Measurements from ENCODE around the gene FIGNL2. TPM values are rescaled to one million over a fixed set of nuclear protein-coding genes. Genes with fewer than 3 reads are reported as not detected.

FIGNL2 gene
- total and polyA plus RNA-seq, 2 of the 4 experiments (the other 2 are of a cell fraction) = under 0.01 to 0.12 TPM

DNA sequence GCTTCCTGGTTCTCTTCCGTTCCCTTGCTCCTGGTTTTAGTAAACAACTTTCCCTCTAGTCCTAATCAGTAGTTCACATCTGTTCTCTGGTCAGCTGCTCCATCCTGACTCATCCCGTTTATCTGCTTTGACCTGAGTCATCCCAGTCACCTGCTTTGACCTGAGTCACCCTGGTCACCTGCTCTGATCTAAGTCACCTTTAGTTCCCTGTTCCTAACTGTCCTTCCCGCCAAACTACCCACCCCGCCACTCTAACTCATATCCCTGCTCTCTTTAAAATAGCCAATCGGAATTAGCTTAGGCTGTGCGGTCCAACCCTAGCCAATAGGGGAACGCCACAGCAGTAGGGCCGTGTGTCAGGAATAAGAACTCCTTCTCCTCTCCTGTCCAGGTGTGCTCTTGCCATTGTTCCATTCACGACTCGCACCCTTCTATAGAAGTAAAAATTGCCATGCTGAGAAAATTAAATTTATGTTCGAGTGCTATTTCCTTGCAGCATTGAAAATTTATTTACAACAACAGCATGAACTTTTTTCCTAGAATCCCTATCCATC is 36.2 kb upstream of the FIGNL2 start:
- no peak overlapping the region for H3K4me3 ChIP-seq (ENCODE audit: insufficient read depth, low read depth, low read length)
- no peak overlapping the region for H3K23ac ChIP-seq (ENCODE audit: low read depth, low read length)
- 97% methylated on average over 6 of the region's 11 CpGs; no CpG with 5 or more reads in 1 of the 2 experiments for WGBS, 2 experiments (ENCODE audit: extremely low coverage in 2 of 2, insufficient read length in 1 of 2)
- H3K4me1 ChIP-seq (ENCODE audit: control insufficient read depth, insufficient read depth, low read length) = peaks cover 4% of the 10 kb centered on the region
- H2BK5ac ChIP-seq (ENCODE audit: low read depth, low read length, poor library complexity, severe bottlenecking) = no peak overlapping the region
- no peak overlapping the region for H4K91ac ChIP-seq (ENCODE audit: insufficient read depth, low read depth, low read length)
- no peaks in the 10 kb centered on the region for H3K36me3 ChIP-seq (ENCODE audit: control insufficient read depth, insufficient read depth, low read length)
- peak overlapping the region; percentile 87; the same call in 1 of the 2 replicates for H2AK5ac ChIP-seq (ENCODE audit: low read depth, low read length)
- H2BK15ac ChIP-seq (ENCODE audit: low read depth, low read length) = peak overlapping the region; percentile 18; the same call in 1 of the 3 replicates
- H3K9me3 ChIP-seq (ENCODE audit: control insufficient read depth, insufficient read depth, low read length) = no peaks in the 10 kb centered on the region
- ChIA-PET POLR2A (ENCODE audit: unreplicated experiment) (no interaction called here), CTCF (interaction anchor here (1.2 to 2.4 kb wide), 4 partner anchors 10 to 464 kb away, joined by 3 to 12 read pairs (median 4); no protein-coding TSS in a partner anchor)
- BruUV-seq (replicated peaks) = no TSS peak
- H3K9ac ChIP-seq (ENCODE audit: low read depth, low read length) = no peak overlapping the region
- ATAC-seq (ENCODE audit: low read depth) = no peak
- in situ Hi-C loops (cut with MboI; ENCODE audit: low sequenced_read_pairs) = no loop called here
- dilution Hi-C loops (cut with HindIII; ENCODE audit: low sequenced_read_pairs, unreplicated experiment) = no loop called here
- peak; percentile 67 for DNase-seq
- no peaks in the 10 kb centered on the region for H3K27me3 ChIP-seq (ENCODE audit: control insufficient read depth, insufficient read depth, low read length)
- peaks cover 2% of the 10 kb centered on the region; the same call in 1 of the 2 replicates for H3K9me1 ChIP-seq (ENCODE audit: insufficient read depth, low read length)
- H3K4ac ChIP-seq (ENCODE audit: low read depth, low read length) = peak overlapping the region; percentile 46; the same call in 1 of the 2 replicates
- H4K5ac ChIP-seq (ENCODE audit: low read depth, low read length) = no peak overlapping the region
- no peaks in the 10 kb centered on the region for H4K20me1 ChIP-seq (ENCODE audit: insufficient read depth, low read length)
- TF ChIP-seq BHLHE40 (IDR thresholded peaks at IDR 0.05; ENCODE audit: low read depth, low read length) (no peak), FOS (IDR thresholded peaks at IDR 0.05; ENCODE audit: low read depth, low read length) (0 out of 2 replicates have a peak, but pooled peaks have one; percentile 36), RCOR1 (IDR thresholded peaks at IDR 0.05; ENCODE audit: insufficient replicate concordance, low read length) (no peak), SMC3 (IDR thresholded peaks at IDR 0.05; ENCODE audit: low read depth, low read length) (no peak), NFE2L2 (IDR thresholded peaks at IDR 0.05; ENCODE audit: low read depth, low read length) (0 out of 2 replicates have a peak, but pooled peaks have one; percentile 11), ELK1 (IDR thresholded peaks at IDR 0.05; ENCODE audit: borderline replicate concordance, low read depth, low read length) (no peak), MAFK (IDR thresholded peaks at IDR 0.05; ENCODE audit: low read depth, low read length) (no peak)
- TF ChIP-seq, protein P1, sequence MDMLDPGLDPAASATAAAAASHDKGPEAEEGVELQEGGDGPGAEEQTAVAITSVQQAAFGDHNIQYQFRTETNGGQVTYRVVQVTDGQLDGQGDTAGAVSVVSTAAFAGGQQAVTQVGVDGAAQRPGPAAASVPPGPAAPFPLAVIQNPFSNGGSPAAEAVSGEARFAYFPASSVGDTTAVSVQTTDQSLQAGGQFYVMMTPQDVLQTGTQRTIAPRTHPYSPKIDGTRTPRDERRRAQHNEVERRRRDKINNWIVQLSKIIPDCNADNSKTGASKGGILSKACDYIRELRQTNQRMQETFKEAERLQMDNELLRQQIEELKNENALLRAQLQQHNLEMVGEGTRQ (IDR thresholded peaks at IDR 0.05; ENCODE audit: low read depth, low read length) = peak; percentile 54
- H3K14ac ChIP-seq (replicated peaks; ENCODE audit: low read depth, low read length) = no peak overlapping the region
- no peaks in the 10 kb centered on the region for H3K79me1 ChIP-seq (ENCODE audit: low read depth in 1 of 2, low read length in 2 of 2)
- peak overlapping the region; percentile 37; the same call in 1 of the 2 replicates for H2BK120ac ChIP-seq (ENCODE audit: low read depth, low read length)
- no peak overlapping the region for H3K4me2 ChIP-seq (ENCODE audit: low read depth, low read length)
- intact Hi-C loops (cut with micrococcal nuclease) = no loop called here
- H3K56ac ChIP-seq (ENCODE audit: extremely low read depth, insufficient read depth, low read length) = no peak overlapping the region
- no peak overlapping the region for H3K27ac ChIP-seq (ENCODE audit: insufficient read depth, low read length)
- no peak overlapping the region for H2AK9ac ChIP-seq (replicated peaks; ENCODE audit: low read depth, low read length, poor library complexity)
- peak overlapping the region; percentile 13; the same call in 1 of the 2 replicates for H2BK20ac ChIP-seq (ENCODE audit: low read depth, low read length)
- H4K8ac ChIP-seq (ENCODE audit: low read depth in 2 of 2, low read length in 2 of 2) = peak overlapping the region in 1 of 2 experiments; percentile 8; a peak in 2 of 4 replicates
- H3K18ac ChIP-seq (ENCODE audit: low read depth, low read length) = no peak overlapping the region
- H2AFZ ChIP-seq (replicated peaks; ENCODE audit: low read length, poor library complexity) = no peak overlapping the region

All from IMR-90 (cell line).